ENCODE measurements around the gene RUNX1.

Gene RUNX1

GRCh38 chr21:34840693-34841092 lies 208.4 kb downstream of the RUNX1 start:
- no peak for DNase-seq

GRCh38 chr21:34838956-34839820 lies 209.9 kb downstream of the RUNX1 start:
- no peak for DNase-seq

- no peak for DNase-seq
These were observed 212.1 kb downstream of the RUNX1 start for GRCh38 chr21:34836933-34837505.

- DNase-seq: no peak
These were observed 212.8 kb downstream of the RUNX1 start for GRCh38 chr21:34836103-34836932.

GRCh38 chr21:34835526-34835925 lies 213.6 kb downstream of the RUNX1 start:
- DNase-seq: no peak

- DNase-seq: no peak
These were observed 214.1 kb downstream of the RUNX1 start for GRCh38 chr21:34834852-34835501.

- DNase-seq: no peak
These were observed 214.8 kb downstream of the RUNX1 start for GRCh38 chr21:34834290-34834689.

GRCh38 chr21:34833465-34833864 lies 215.6 kb downstream of the RUNX1 start:
- no peak for DNase-seq

- no peak for DNase-seq
These were observed 218.5 kb downstream of the RUNX1 start for GRCh38 chr21:34830386-34831170.

- no peak for DNase-seq
These were observed 221.5 kb downstream of the RUNX1 start for GRCh38 chr21:34827445-34828235.

GRCh38 chr21:34826836-34827235 lies 222.3 kb downstream of the RUNX1 start:
- DNase-seq: no peak

GRCh38 chr21:34825948-34826548 lies 223.1 kb downstream of the RUNX1 start:
- no peak for DNase-seq

GRCh38 chr21:34825101-34825500 lies 224.0 kb downstream of the RUNX1 start:
- no peak for DNase-seq

- DNase-seq: no peak
These were observed 224.8 kb downstream of the RUNX1 start for GRCh38 chr21:34824314-34824713.

- DNase-seq: no peak
These were observed 226.2 kb downstream of the RUNX1 start for GRCh38 chr21:34822942-34823341.

GRCh38 chr21:34822168-34822567 lies 226.9 kb downstream of the RUNX1 start:
- no peak for DNase-seq

- no peak for DNase-seq
These were observed 227.4 kb downstream of the RUNX1 start for GRCh38 chr21:34821717-34822116.

- no peak for DNase-seq
These were observed 229.1 kb downstream of the RUNX1 start for GRCh38 chr21:34820051-34820450.

- DNase-seq: no peak
These were observed 229.6 kb downstream of the RUNX1 start for GRCh38 chr21:34819357-34819999.

GRCh38 chr21:34818662-34819158 lies 230.4 kb downstream of the RUNX1 start:
- no peak for DNase-seq
